Keratinocyte (primary cell): ENCODE results near the gene SYK.

ENCODE experiments used
- CTCF ChIP-seq, 3 experiments: IDR thresholded peaks in 1 of 3; conservative IDR thresholded peaks in 1 of 3; optimal IDR thresholded peaks in 1 of 3; 2 replicates in 2 of 3; 3 replicates in 1 of 3; pipeline versions ENCODE3 to v1.5.1; 2011; ENCODE audit warnings: low read length in 3 of 3, mild to moderate bottlenecking in 3 of 3, moderate library complexity in 2 of 3, control low read depth in 1 of 3, inconsistent platforms in 1 of 3; ENCODE audit not compliant: insufficient read depth in 2 of 3; ENCODE audit errors: extremely low read depth in 1 of 3
- EZH2 ChIP-seq: IDR thresholded peaks from one replicate; pipeline ENCODE4 v1.6.1; 2012; ENCODE audit warnings: inconsistent platforms, mild to moderate bottlenecking, low read length, moderate library complexity

- TF ChIP-seq EZH2, result no peak
- no peak for TF ChIP-seq CTCF (optimal IDR thresholded peaks at IDR 0.05 in 1 of 3, IDR thresholded peaks at IDR 0.05 in 1 of 3, conservative IDR thresholded peaks at IDR 0.05 in 1 of 3; ENCODE audit: extremely low read depth in 1 of 3, insufficient read depth in 2 of 3, low read length in 3 of 3)
Observed at GRCh38 chr9:90808398-90808797, 6.8 kb downstream of the SYK start.
